CD4-positive, alpha-beta T cell treated with Interleukin-15 for 1 hour (primary cell): Measurements from ENCODE around the gene CUX1.
"Not testable (repeated sequence)": the region's sequence is repeated elsewhere in the genome, so short reads cannot be mapped to it uniquely, and the experiment has no call there.

Experiments
- DNase-seq: peaks from one replicate; pipeline ENCODE4 v3.0.0-alpha.2; 2020

Gene CUX1

GRCh38 chr7:101795461-101795860 lies 22.0 kb upstream of the CUX1 start:
- DNase-seq = no peak

- not testable (repeated sequence) for DNase-seq
These were observed 19.3 kb upstream of the CUX1 start for GRCh38 chr7:101798173-101798572.

GRCh38 chr7:101803203-101804087 lies 14.0 kb upstream of the CUX1 start:
- no peak for DNase-seq

GRCh38 chr7:101804088-101804963 lies 13.1 kb upstream of the CUX1 start:
- no peak for DNase-seq

- no peak for DNase-seq
These were observed 12.5 kb upstream of the CUX1 start for GRCh38 chr7:101804967-101805366.

- DNase-seq = no peak
These were observed 4.8 kb upstream of the CUX1 start for GRCh38 chr7:101812595-101812994.

GRCh38 chr7:101813402-101814019 lies 3.9 kb upstream of the CUX1 start:
- DNase-seq = no peak

GRCh38 chr7:101814081-101814990 lies 3.1 kb upstream of the CUX1 start:
- peak; percentile 56 for DNase-seq

- DNase-seq = no peak
These were observed 2.2 kb upstream of the CUX1 start for GRCh38 chr7:101814991-101815825.

GRCh38 chr7:101815826-101816594 lies 1.4 kb upstream of the CUX1 start:
- DNase-seq = peak; percentile 77

- DNase-seq = no peak
These were observed 593 bp upstream of the CUX1 start for GRCh38 chr7:101816595-101817470.

- no peak for DNase-seq
These were observed 1.1 kb downstream of the CUX1 start for GRCh38 chr7:101818287-101819071.

GRCh38 chr7:101819183-101819582 lies 1.8 kb downstream of the CUX1 start:
- DNase-seq = no peak

- DNase-seq = no peak
These were observed 2.6 kb downstream of the CUX1 start for GRCh38 chr7:101819913-101820522.

GRCh38 chr7:101820703-101821102 lies 3.3 kb downstream of the CUX1 start:
- no peak for DNase-seq

- DNase-seq = not testable (repeated sequence)
These were observed 5.2 kb downstream of the CUX1 start for GRCh38 chr7:101822632-101823031.

GRCh38 chr7:101823096-101823495 lies 5.7 kb downstream of the CUX1 start:
- no peak for DNase-seq

GRCh38 chr7:101823596-101823995 lies 6.2 kb downstream of the CUX1 start:
- DNase-seq = no peak
